Osteocyte (in vitro differentiated cells): ENCODE results near the gene TYW5. TPM values are rescaled to one million over a fixed set of nuclear protein-coding genes. Genes with fewer than 3 reads are reported as not detected.
A peak's percentile ranks its signal among the peaks of the same experiment; 100 is the strongest.

Experiments
- DNase-seq: peaks from one replicate; pipeline ENCODE4 v3.0.0; 2021; ENCODE audit warnings: mixed read lengths; ENCODE audit not compliant: unreplicated experiment; ENCODE audit errors: extremely low spot score
- H3K27ac Mint-ChIP-seq: one replicate; pipeline ENCODE4 v1.8.0; 2021; ENCODE audit warnings: mild to moderate bottlenecking, mixed read lengths; ENCODE audit not compliant: unreplicated experiment
- H3K27me3 Mint-ChIP-seq: one replicate; pipeline ENCODE4 v1.8.0; 2021; ENCODE audit warnings: mixed read lengths; ENCODE audit not compliant: unreplicated experiment
- H3K36me3 Mint-ChIP-seq: one replicate; pipeline ENCODE4 v1.8.0; 2021; ENCODE audit warnings: mixed read lengths; ENCODE audit not compliant: unreplicated experiment
- H3K4me1 Mint-ChIP-seq: one replicate; pipeline ENCODE4 v1.8.0; 2021; ENCODE audit warnings: mixed read lengths; ENCODE audit not compliant: unreplicated experiment
- H3K4me3 Mint-ChIP-seq: one replicate; pipeline ENCODE4 v1.8.0; 2021; ENCODE audit warnings: mild to moderate bottlenecking, moderate library complexity, mixed read lengths; ENCODE audit not compliant: unreplicated experiment
- H3K9me3 Mint-ChIP-seq: one replicate; pipeline ENCODE4 v1.8.0; 2021; ENCODE audit warnings: mixed read lengths; ENCODE audit not compliant: unreplicated experiment
- CTCF ChIP-seq: fragments of 200-600 bp; sonication (generic); IDR thresholded peaks from 2 replicates; pipeline ENCODE4 v1.5.0; 2021; ENCODE audit warnings: antibody characterized with exemption, mild to moderate bottlenecking, moderate library complexity
- total RNA-seq: library from RNA; stranded (reverse); gene quantifications from 2 replicates; pipeline ENCODE4 v1.2.1, GENCODE V29; 2021

TYW5 gene
- total RNA-seq, 1 donor from 2014 or later = 7.9 TPM

- Mint-ChIP-seq H3K9me3 (peaks cover 7% of the 10 kb centered on the region), H3K36me3 (no peaks in the 10 kb centered on the region), H3K27ac (peak overlapping the region; percentile 25), H3K4me1 (peaks cover 28% of the 10 kb centered on the region), H3K4me3 (no peak overlapping the region), H3K27me3 (no peaks in the 10 kb centered on the region)
- no peak for TF ChIP-seq CTCF
- DNase-seq = no peak
Observed at GRCh38 chr2:199977984-199978415, 22.7 kb upstream of the TYW5 start.

GRCh38 chr2:199975273-199975895, 20.1 kb upstream of the TYW5 start:
- no peak for TF ChIP-seq CTCF
- H3K9me3 Mint-ChIP-seq = peaks cover 7% of the 10 kb centered on the region
- H3K27me3 Mint-ChIP-seq = no peaks in the 10 kb centered on the region
- H3K4me3 Mint-ChIP-seq = no peak overlapping the region
- no peaks in the 10 kb centered on the region for H3K36me3 Mint-ChIP-seq
- H3K4me1 Mint-ChIP-seq = peaks cover 22% of the 10 kb centered on the region
- DNase-seq = no peak
- no peak overlapping the region for H3K27ac Mint-ChIP-seq

GRCh38 chr2:199973703-199974102, 18.4 kb upstream of the TYW5 start:
- H3K27ac Mint-ChIP-seq = no peak overlapping the region
- no peak overlapping the region for H3K4me3 Mint-ChIP-seq
- H3K27me3 Mint-ChIP-seq = no peaks in the 10 kb centered on the region
- H3K36me3 Mint-ChIP-seq = peaks cover 2% of the 10 kb centered on the region
- no peak for DNase-seq
- peak; percentile 71 for TF ChIP-seq CTCF
- H3K4me1 Mint-ChIP-seq = peaks cover 14% of the 10 kb centered on the region
- peaks cover 7% of the 10 kb centered on the region for H3K9me3 Mint-ChIP-seq

DNA sequence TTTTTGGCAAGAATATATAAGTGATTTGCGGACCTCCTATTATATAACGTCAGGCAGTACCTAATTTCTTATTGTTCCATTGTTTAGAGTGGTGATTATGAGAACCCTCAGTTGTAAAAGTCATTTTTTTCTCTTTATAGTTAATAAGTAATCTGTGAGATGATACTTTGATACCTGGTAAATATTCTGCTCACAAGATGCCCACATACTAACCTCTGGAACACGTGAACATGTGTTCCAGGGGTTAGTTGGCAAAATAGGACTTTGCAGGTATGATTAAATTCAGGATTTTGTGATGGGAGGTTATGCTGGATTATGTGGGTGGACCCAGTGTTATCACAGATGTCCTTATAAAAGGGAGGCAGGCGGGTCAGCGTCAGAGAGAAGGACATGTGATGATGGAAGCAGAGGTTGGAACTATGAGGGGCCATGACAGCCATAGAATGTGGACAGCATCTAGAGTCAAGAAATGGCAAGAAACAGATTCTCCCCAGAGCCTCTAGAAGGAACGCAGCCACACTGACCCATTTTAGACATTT, 16.9 kb upstream of the TYW5 start:
- H3K27ac Mint-ChIP-seq = no peak overlapping the region
- TF ChIP-seq CTCF = no peak
- DNase-seq = no peak
- no peak overlapping the region for H3K4me3 Mint-ChIP-seq
- H3K9me3 Mint-ChIP-seq = peaks cover 7% of the 10 kb centered on the region
- H3K4me1 Mint-ChIP-seq = peaks cover 4% of the 10 kb centered on the region
- H3K36me3 Mint-ChIP-seq = peaks cover 7% of the 10 kb centered on the region
- H3K27me3 Mint-ChIP-seq = no peaks in the 10 kb centered on the region

GRCh38 chr2:199968126-199968525, 12.8 kb upstream of the TYW5 start:
- DNase-seq = no peak
- no peaks in the 10 kb centered on the region for H3K9me3 Mint-ChIP-seq
- peaks cover 17% of the 10 kb centered on the region for H3K36me3 Mint-ChIP-seq
- no peak for TF ChIP-seq CTCF
- H3K4me3 Mint-ChIP-seq = no peak overlapping the region
- H3K27ac Mint-ChIP-seq = no peak overlapping the region
- no peaks in the 10 kb centered on the region for H3K4me1 Mint-ChIP-seq
- no peaks in the 10 kb centered on the region for H3K27me3 Mint-ChIP-seq
